ENCODE results near the gene KIFC3. TPM values are rescaled to one million over a fixed set of nuclear protein-coding genes. Genes with fewer than 3 reads are reported as not detected.
A peak's percentile ranks its signal among the peaks of the same experiment; 100 is the strongest.

The KIFC3 gene
- total RNA-seq, 1 donor from 2014 or later = 27.6 TPM

- no peak overlapping the region for H3K4me3 Mint-ChIP-seq (ENCODE audit: low read depth)
- TF ChIP-seq, protein P1, sequence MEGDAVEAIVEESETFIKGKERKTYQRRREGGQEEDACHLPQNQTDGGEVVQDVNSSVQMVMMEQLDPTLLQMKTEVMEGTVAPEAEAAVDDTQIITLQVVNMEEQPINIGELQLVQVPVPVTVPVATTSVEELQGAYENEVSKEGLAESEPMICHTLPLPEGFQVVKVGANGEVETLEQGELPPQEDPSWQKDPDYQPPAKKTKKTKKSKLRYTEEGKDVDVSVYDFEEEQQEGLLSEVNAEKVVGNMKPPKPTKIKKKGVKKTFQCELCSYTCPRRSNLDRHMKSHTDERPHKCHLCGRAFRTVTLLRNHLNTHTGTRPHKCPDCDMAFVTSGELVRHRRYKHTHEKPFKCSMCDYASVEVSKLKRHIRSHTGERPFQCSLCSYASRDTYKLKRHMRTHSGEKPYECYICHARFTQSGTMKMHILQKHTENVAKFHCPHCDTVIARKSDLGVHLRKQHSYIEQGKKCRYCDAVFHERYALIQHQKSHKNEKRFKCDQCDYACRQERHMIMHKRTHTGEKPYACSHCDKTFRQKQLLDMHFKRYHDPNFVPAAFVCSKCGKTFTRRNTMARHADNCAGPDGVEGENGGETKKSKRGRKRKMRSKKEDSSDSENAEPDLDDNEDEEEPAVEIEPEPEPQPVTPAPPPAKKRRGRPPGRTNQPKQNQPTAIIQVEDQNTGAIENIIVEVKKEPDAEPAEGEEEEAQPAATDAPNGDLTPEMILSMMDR (IDR thresholded peaks at IDR 0.05; ENCODE audit: unreplicated experiment) = peak; percentile 37
- DNase-seq (ENCODE audit: low spot score, unreplicated experiment) = no peak
These were observed 26.2 kb upstream of the KIFC3 start for GRCh38 chr16:57828272-57829161.

DNA sequence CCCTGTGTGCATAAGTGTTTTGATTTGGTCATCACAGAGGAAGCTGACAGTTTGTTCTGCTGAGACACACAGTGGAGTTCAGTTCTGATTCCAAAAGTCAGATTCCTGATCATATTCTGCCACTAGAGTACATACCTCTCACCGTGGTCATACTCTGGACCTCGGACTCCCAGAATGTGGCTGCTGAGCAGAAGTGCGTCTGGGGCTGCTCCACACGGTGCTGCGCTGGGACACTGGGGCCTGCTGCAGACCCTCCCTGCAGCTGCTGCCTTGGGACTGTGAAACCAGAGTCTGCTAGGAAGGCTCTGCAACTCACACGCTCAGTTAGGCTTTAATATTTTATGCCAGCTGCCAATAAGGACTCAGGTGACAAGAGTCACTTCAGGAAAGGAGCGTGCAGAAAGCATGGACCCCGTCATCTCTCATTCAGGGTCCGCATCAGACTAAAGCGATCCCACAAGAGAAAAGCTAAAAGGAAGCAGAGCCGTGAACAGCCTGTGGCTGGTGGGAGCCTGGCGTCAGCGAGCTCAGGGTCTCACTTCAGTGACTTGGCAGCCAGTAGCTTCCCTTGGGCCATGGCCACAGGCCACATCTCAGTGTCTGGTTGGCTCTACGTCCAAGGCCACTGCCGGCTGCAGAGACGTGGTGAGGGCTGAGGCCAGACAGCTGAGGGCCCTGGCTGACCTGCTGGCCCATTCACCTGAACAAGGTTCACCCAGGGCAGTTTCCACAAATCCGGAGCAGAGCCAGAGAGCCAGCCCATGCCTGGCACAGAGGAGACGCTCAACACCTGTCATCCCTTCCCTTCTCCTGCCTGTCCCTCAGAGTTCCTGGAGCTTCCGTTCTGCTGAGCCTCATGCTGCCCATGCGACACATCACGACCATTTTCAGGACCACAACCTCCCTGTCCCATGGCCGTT, 24.7 kb upstream of the KIFC3 start:
- no peak for DNase-seq (ENCODE audit: low spot score, unreplicated experiment)
- TF ChIP-seq, protein P1 (IDR thresholded peaks at IDR 0.05; ENCODE audit: unreplicated experiment) = no peak
- no peak overlapping the region for H3K4me3 Mint-ChIP-seq (ENCODE audit: low read depth)
- H3K27ac Mint-ChIP-seq = no peak overlapping the region
- peaks cover 20% of the 10 kb centered on the region for H3K27me3 Mint-ChIP-seq
- H3K36me3 Mint-ChIP-seq (ENCODE audit: insufficient read depth) = peaks cover 2% of the 10 kb centered on the region
- no peaks in the 10 kb centered on the region for H3K9me3 Mint-ChIP-seq (ENCODE audit: low read depth)
- peaks cover 30% of the 10 kb centered on the region for H3K4me1 Mint-ChIP-seq (ENCODE audit: low read depth)

More at GRCh38 chr16:57828272-57829161, 26.2 kb upstream of the KIFC3 start:
- Mint-ChIP-seq H3K27me3 (peaks cover 24% of the 10 kb centered on the region), H3K36me3 (ENCODE audit: insufficient read depth) (peaks cover 2% of the 10 kb centered on the region), H3K9me3 (ENCODE audit: low read depth) (no peaks in the 10 kb centered on the region), H3K27ac (no peak overlapping the region), H3K4me1 (ENCODE audit: low read depth) (peaks cover 19% of the 10 kb centered on the region)

- H3K27ac Mint-ChIP-seq = peak overlapping the region; percentile 82
- peaks cover 13% of the 10 kb centered on the region for H3K27me3 Mint-ChIP-seq
- H3K9me3 Mint-ChIP-seq (ENCODE audit: low read depth) = no peaks in the 10 kb centered on the region
- TF ChIP-seq, protein P1 (IDR thresholded peaks at IDR 0.05; ENCODE audit: unreplicated experiment) = no peak
- no peak for DNase-seq (ENCODE audit: low spot score, unreplicated experiment)
- H3K4me3 Mint-ChIP-seq (ENCODE audit: low read depth) = no peak overlapping the region
- peaks cover 39% of the 10 kb centered on the region for H3K4me1 Mint-ChIP-seq (ENCODE audit: low read depth)
- H3K36me3 Mint-ChIP-seq (ENCODE audit: insufficient read depth) = no peaks in the 10 kb centered on the region
These were observed 23.8 kb upstream of the KIFC3 start for GRCh38 chr16:57826052-57826451.

DNA sequence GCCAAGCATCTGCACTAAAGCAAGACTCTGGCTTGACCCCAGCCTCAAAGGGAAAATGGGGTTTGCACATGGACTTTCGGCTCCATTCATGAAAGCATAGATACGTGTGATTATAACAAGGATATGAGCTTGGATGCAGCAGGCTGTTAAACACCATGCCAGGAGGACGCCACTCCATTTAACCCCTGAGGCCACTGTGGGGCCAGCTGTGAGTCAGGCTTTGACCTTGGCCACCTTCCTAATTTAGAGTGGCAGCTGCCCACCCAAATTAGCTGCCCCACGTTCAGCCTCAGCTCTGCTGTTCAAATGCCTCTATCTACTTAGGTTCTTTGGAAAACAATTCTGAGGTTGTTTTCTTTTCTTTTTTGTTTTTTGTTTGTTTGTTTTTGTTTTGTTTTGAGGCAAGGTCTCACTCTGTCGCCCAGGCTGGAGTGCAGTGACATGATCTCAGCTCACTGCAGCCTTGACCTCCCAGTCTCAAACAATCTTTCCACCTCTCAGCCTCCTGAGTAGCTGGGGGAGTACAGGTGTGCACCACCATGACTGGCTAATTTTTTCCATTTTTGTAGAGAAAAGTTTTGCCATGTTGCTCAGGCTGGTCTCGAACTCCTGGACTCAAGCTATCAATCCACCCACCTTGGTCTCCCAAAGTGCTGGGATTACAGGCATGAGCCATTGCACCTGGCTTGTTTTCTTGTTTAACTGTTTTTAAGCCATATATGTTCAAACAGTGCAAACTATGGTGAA, 23.2 kb upstream of the KIFC3 start:
- H3K4me3 Mint-ChIP-seq (ENCODE audit: low read depth) = no peak overlapping the region
- H3K4me1 Mint-ChIP-seq (ENCODE audit: low read depth) = peaks cover 44% of the 10 kb centered on the region
- no peaks in the 10 kb centered on the region for H3K9me3 Mint-ChIP-seq (ENCODE audit: low read depth)
- no peaks in the 10 kb centered on the region for H3K36me3 Mint-ChIP-seq (ENCODE audit: insufficient read depth)
- TF ChIP-seq, protein P1 (IDR thresholded peaks at IDR 0.05; ENCODE audit: unreplicated experiment) = no peak
- peaks cover 13% of the 10 kb centered on the region for H3K27me3 Mint-ChIP-seq
- no peak for DNase-seq (ENCODE audit: low spot score, unreplicated experiment)
- H3K27ac Mint-ChIP-seq = peak overlapping the region; percentile 82
